ENCODE measurements around the gene LPIN1. TPM values are rescaled to one million over a fixed set of nuclear protein-coding genes. Genes with fewer than 3 reads are reported as not detected.
A peak's percentile ranks its signal among the peaks of the same experiment; 100 is the strongest.

LPIN1 gene
- total RNA-seq, 1 donor from 2014 or later = 13.8 TPM

- DNase-seq (ENCODE audit: low spot score in 2 of 2) = no peak
- peaks cover 9 to 16% of the 10 kb centered on the region in 2 donors for H3K36me3 ChIP-seq
- H3K27ac ChIP-seq = no peak overlapping the region
- no peaks in the 10 kb centered on the region for H3K27me3 ChIP-seq
- intact Hi-C loops (cut with DNase I) = no loop called here
- no peaks in the 10 kb centered on the region for H3K9me3 ChIP-seq
- no peaks in the 10 kb centered on the region for H3K4me1 ChIP-seq
- H3K4me3 ChIP-seq = no peak overlapping the region
- TF ChIP-seq CTCF (IDR thresholded peaks at IDR 0.05) = no peak
Measured at GRCh38 chr2:11761259-11761658, 14.8 kb downstream of the LPIN1 start.

- peaks cover 17 to 24% of the 10 kb centered on the region in 2 donors for H3K36me3 ChIP-seq
- H3K27me3 ChIP-seq = no peaks in the 10 kb centered on the region
- H3K4me1 ChIP-seq = no peaks in the 10 kb centered on the region
- no peak overlapping the region for H3K4me3 ChIP-seq
- H3K27ac ChIP-seq = no peak overlapping the region
- DNase-seq (ENCODE audit: low spot score in 2 of 2) = no peak
- no peaks in the 10 kb centered on the region for H3K9me3 ChIP-seq
- no peak for TF ChIP-seq CTCF (IDR thresholded peaks at IDR 0.05)
- intact Hi-C loops (cut with DNase I) = no loop called here
Measured at GRCh38 chr2:11762031-11762430, 15.6 kb downstream of the LPIN1 start.

- no peak overlapping the region for H3K27ac ChIP-seq
- intact Hi-C loops (cut with DNase I) = no loop called here
- no peaks in the 10 kb centered on the region for H3K4me1 ChIP-seq
- H3K36me3 ChIP-seq = peaks cover 21 to 33% of the 10 kb centered on the region in 2 donors
- no peaks in the 10 kb centered on the region for H3K9me3 ChIP-seq
- no peak overlapping the region for H3K4me3 ChIP-seq
- TF ChIP-seq CTCF (IDR thresholded peaks at IDR 0.05) = no peak
- peak in 1 of 2 donors; percentile 15 for DNase-seq (ENCODE audit: low spot score in 2 of 2)
- H3K27me3 ChIP-seq = no peaks in the 10 kb centered on the region
Measured at GRCh38 chr2:11762799-11763461, 16.5 kb downstream of the LPIN1 start.

- DNase-seq (ENCODE audit: low spot score in 2 of 2) = peak in 1 of 2 donors; percentile 27
- no peak overlapping the region for H3K4me3 ChIP-seq
- intact Hi-C loops (cut with DNase I) = no loop called here
- TF ChIP-seq CTCF (IDR thresholded peaks at IDR 0.05) = no peak
- no peaks in the 10 kb centered on the region for H3K27me3 ChIP-seq
- H3K4me1 ChIP-seq = no peaks in the 10 kb centered on the region
- no peaks in the 10 kb centered on the region for H3K9me3 ChIP-seq
- peaks cover 21 to 41% of the 10 kb centered on the region in 2 donors for H3K36me3 ChIP-seq
- H3K27ac ChIP-seq = no peak overlapping the region
Measured at GRCh38 chr2:11764359-11764758, 17.9 kb downstream of the LPIN1 start.

GRCh38 chr2:11764920-11765319, 18.5 kb downstream of the LPIN1 start:
- H3K9me3 ChIP-seq = no peaks in the 10 kb centered on the region
- H3K4me3 ChIP-seq = no peak overlapping the region
- intact Hi-C loops (cut with DNase I) = no loop called here
- H3K27ac ChIP-seq = no peak overlapping the region
- no peaks in the 10 kb centered on the region for H3K4me1 ChIP-seq
- H3K36me3 ChIP-seq = peaks cover 21 to 45% of the 10 kb centered on the region in 2 donors
- no peaks in the 10 kb centered on the region for H3K27me3 ChIP-seq
- DNase-seq (ENCODE audit: low spot score in 2 of 2) = peak in 1 of 2 donors; percentile 13
- TF ChIP-seq CTCF (IDR thresholded peaks at IDR 0.05) = no peak

Measured in ascending aorta (tissue), 2 donors.